NCI-H226 (cell line): ENCODE results near the gene KCTD8.

Experiments
- DNase-seq: peaks from one replicate; pipeline ENCODE4 v3.0.0-alpha.2; 2015

KCTD8 gene

GRCh38 chr4:44160776-44161367, 287.7 kb downstream of the KCTD8 start:
- no peak for DNase-seq

- DNase-seq, result no peak
Observed at GRCh38 chr4:44159991-44160390, 288.6 kb downstream of the KCTD8 start.

GRCh38 chr4:44157611-44158277, 290.9 kb downstream of the KCTD8 start:
- DNase-seq, result peak; percentile 62

- DNase-seq, result peak; percentile 62
Observed at GRCh38 chr4:44150091-44150576, 298.5 kb downstream of the KCTD8 start.

GRCh38 chr4:44149282-44149681, 299.3 kb downstream of the KCTD8 start:
- no peak for DNase-seq

GRCh38 chr4:44147571-44148075, 301.0 kb downstream of the KCTD8 start:
- no peak for DNase-seq

GRCh38 chr4:44146516-44146915, 302.1 kb downstream of the KCTD8 start:
- DNase-seq, result no peak

GRCh38 chr4:44145868-44146267, 302.7 kb downstream of the KCTD8 start:
- DNase-seq, result peak; percentile 56

GRCh38 chr4:44132526-44132925, 316.1 kb downstream of the KCTD8 start:
- no peak for DNase-seq
